CD14-positive monocyte (primary cell): ENCODE measurements around the gene CRTC1. TPM values are rescaled to one million over a fixed set of nuclear protein-coding genes. Genes with fewer than 3 reads are reported as not detected.
A peak's percentile ranks its signal among the peaks of the same experiment; 100 is the strongest.

ENCODE experiments used
- DNase-seq, 3 donors: peaks; one replicate each; pipeline ENCODE4 v3.0.0-alpha.2; 2011 to 2022
- H2AFZ ChIP-seq: 2 replicates; pipeline ENCODE4 v1.6.0; 2012; ENCODE audit warnings: mild to moderate bottlenecking, low read depth, low read length, inconsistent platforms; ENCODE audit not compliant: insufficient read depth, poor library complexity, severe bottlenecking
- H3K27ac ChIP-seq, 2 donors: 1 replicate in 1 of 2; 2 replicates in 1 of 2; pipeline ENCODE4 v1.5.1; 2012 to 2013; ENCODE audit warnings: low read length in 2 of 2, control low read depth in 1 of 2, inconsistent platforms in 1 of 2, low read depth in 1 of 2, mild to moderate bottlenecking in 1 of 2
- H3K27me3 ChIP-seq, 2 donors: one replicate each; pipeline versions ENCODE4 v1.6.0 to v1.6.1; 2011 to 2013; ENCODE audit warnings: low read length in 2 of 2; ENCODE audit not compliant: control insufficient read depth in 2 of 2, insufficient read depth in 2 of 2
- H3K36me3 ChIP-seq, 2 donors: replicated peaks in 1 of 2; 1 replicate in 1 of 2; 2 replicates in 1 of 2; pipeline versions ENCODE4 v1.5.1 to v1.6.1; 2012 to 2013; ENCODE audit warnings: low read length in 2 of 2, control low read depth in 1 of 2, inconsistent platforms in 1 of 2, mild to moderate bottlenecking in 1 of 2; ENCODE audit not compliant: insufficient read depth in 2 of 2, control insufficient read depth in 1 of 2
- H3K4me1 ChIP-seq, 2 donors: 1 replicate in 1 of 2; 2 replicates in 1 of 2; pipeline versions ENCODE4 v1.5.1 to v1.6.1; 2012 to 2013; ENCODE audit warnings: low read length in 2 of 2, control low read depth in 1 of 2, inconsistent platforms in 1 of 2, mild to moderate bottlenecking in 1 of 2, moderate library complexity in 1 of 2; ENCODE audit not compliant: insufficient read depth in 2 of 2, control insufficient read depth in 1 of 2
- H3K4me2 ChIP-seq: replicated peaks from 2 replicates; pipeline ENCODE3; 2012; ENCODE audit warnings: low read length, moderate library complexity, mild to moderate bottlenecking; ENCODE audit not compliant: poor library complexity, severe bottlenecking; ENCODE audit errors: extremely low read depth
- H3K4me3 ChIP-seq, 3 experiments: fragments of 200-600 bp in 1 of 3; sonication (generic) in 1 of 3; replicated peaks in 1 of 3; 1 replicate in 2 of 3; 2 replicates in 1 of 3; pipeline ENCODE4 v1.5.1; 2011 to 2013; ENCODE audit warnings: low read length in 3 of 3, mild to moderate bottlenecking in 3 of 3, control low read depth in 2 of 3, low read depth in 2 of 3, inconsistent platforms in 1 of 3, moderate library complexity in 1 of 3
- H3K79me2 ChIP-seq: 2 replicates; pipeline ENCODE4 v1.6.0; 2012; ENCODE audit warnings: mild to moderate bottlenecking, control low read depth, inconsistent platforms, low read length, moderate library complexity; ENCODE audit not compliant: insufficient read depth
- H3K9ac ChIP-seq: 2 replicates; pipeline ENCODE4 v1.6.0; 2017; ENCODE audit warnings: low read length, mild to moderate bottlenecking; ENCODE audit not compliant: insufficient read depth, poor library complexity, severe bottlenecking
- H3K9me3 ChIP-seq, 2 donors: replicated peaks in 1 of 2; 1 replicate in 1 of 2; 2 replicates in 1 of 2; pipeline versions ENCODE4 v1.5.1 to v1.6.1; 2012 to 2013; ENCODE audit warnings: low read length in 2 of 2, control low read depth in 1 of 2; ENCODE audit not compliant: control insufficient read depth in 1 of 2, insufficient read depth in 1 of 2
- H4K20me1 ChIP-seq: 2 replicates; pipeline ENCODE4 v1.6.0; 2012; ENCODE audit warnings: mild to moderate bottlenecking, low read length, control low read depth, moderate library complexity; ENCODE audit not compliant: insufficient read depth
- H3K27ac Mint-ChIP-seq, 7 donors: one replicate each; pipeline ENCODE4 v1.8.0; 2020; ENCODE audit warnings: mild to moderate bottlenecking in 7 of 7, mixed read lengths in 7 of 7, moderate library complexity in 6 of 7, inconsistent platforms in 2 of 7
- H3K27me3 Mint-ChIP-seq, 3 donors: one replicate each; pipeline ENCODE4 v1.8.0; 2021 to 2022; ENCODE audit warnings: low read depth in 3 of 3, mild to moderate bottlenecking in 3 of 3, mixed read lengths in 3 of 3, moderate library complexity in 3 of 3, inconsistent platforms in 1 of 3
- H3K36me3 Mint-ChIP-seq, 2 donors: one replicate each; pipeline ENCODE4 v1.8.0; 2020; ENCODE audit warnings: mixed read lengths in 2 of 2, inconsistent platforms in 1 of 2, mild to moderate bottlenecking in 1 of 2
- H3K4me1 Mint-ChIP-seq: one replicate; pipeline ENCODE4 v1.8.0; 2020; ENCODE audit warnings: mild to moderate bottlenecking, mixed read lengths
- H3K4me3 Mint-ChIP-seq, 2 donors: one replicate each; pipeline ENCODE4 v1.8.0; 2020; ENCODE audit warnings: mild to moderate bottlenecking in 2 of 2, mixed read lengths in 2 of 2, moderate library complexity in 1 of 2
- H3K9me3 Mint-ChIP-seq, 7 donors: one replicate each; pipeline ENCODE4 v1.8.0; 2020 to 2022; ENCODE audit warnings: mixed read lengths in 7 of 7, mild to moderate bottlenecking in 6 of 7, moderate library complexity in 6 of 7, inconsistent platforms in 2 of 7
- CTCF ChIP-seq: fragments of 200-600 bp; IDR thresholded peaks from one replicate; pipeline ENCODE4 v1.8.0; 2022; ENCODE audit warnings: antibody characterized with exemption, mild to moderate bottlenecking
- WGBS: methylation state at CpG from one replicate; pipeline ENCODE4 v1.1.5; 2013; ENCODE audit warnings: missing lambda C conversion rate; ENCODE audit not compliant: insufficient coverage; 5-methylcytosine and 5-hydroxymethylcytosine counted together
- intact Hi-C, 2 donors: fragments of 100-400 bp; cut with micrococcal nuclease; formaldehyde crosslinking; loops; one replicate each; pipeline versions ENCODE4 v1.15.0 to v1.15.1; 2023
- polyA plus RNA-seq, 3 donors: library from polyadenylated mRNA; depleted of rRNA in 1 of 3; unstranded in 2 of 3; stranded (reverse) in 1 of 3; fragments of 300-500 nt in 2 of 3; fragments of >200 nt in 1 of 3; fragmentation: Illumina TruSeq in 2 of 3; gene quantifications; 1 replicate in 2 of 3; 2 replicates in 1 of 3; pipeline ENCODE4 v1.2.3, GENCODE V29; 2012 to 2021

CRTC1 gene
- polyA plus RNA-seq, 3 donors = 0.28 to 9.2 (median 0.55) TPM

- peaks cover 11 to 20% (median 14%) of the 10 kb centered on the region in 3 donors for H3K27me3 Mint-ChIP-seq
- peaks cover 28 to 37% of the 10 kb centered on the region in 2 donors for H3K4me1 ChIP-seq
- peaks cover 70% of the 10 kb centered on the region for H4K20me1 ChIP-seq
- no peaks in the 10 kb centered on the region for H3K27me3 ChIP-seq
- H3K9me3 ChIP-seq = no peaks in the 10 kb centered on the region
- H3K9ac ChIP-seq = no peak overlapping the region
- no peak for TF ChIP-seq CTCF
- no peak overlapping the region for H3K27ac Mint-ChIP-seq
- intact Hi-C loops = no loop called here
- peaks cover 39% of the 10 kb centered on the region for H3K4me1 Mint-ChIP-seq
- H3K4me3 ChIP-seq = no peak overlapping the region
- peaks cover 0 to 2% of the 10 kb centered on the region in 2 donors for H3K36me3 ChIP-seq
- no peak for DNase-seq
- 100% methylated on average over 1 of the region's 1 CpG for WGBS
- no peak overlapping the region for H3K4me3 Mint-ChIP-seq
- peaks cover 19 to 24% of the 10 kb centered on the region in 2 donors for H3K36me3 Mint-ChIP-seq
- peaks cover 0 to 2% (median 0%) of the 10 kb centered on the region in 7 donors for H3K9me3 Mint-ChIP-seq
- peaks cover 9% of the 10 kb centered on the region for H3K79me2 ChIP-seq
- no peak overlapping the region for H2AFZ ChIP-seq
- no peak overlapping the region for H3K4me2 ChIP-seq
- H3K27ac ChIP-seq = no peak overlapping the region
Measured at GRCh38 chr19:18647371-18647767, 36.1 kb upstream of the CRTC1 start.

- WGBS = 97% methylated on average over 10 of the region's 10 CpGs
- Mint-ChIP-seq H3K27ac (peak overlapping the region in 1 of 7 donors; percentile 58), H3K27me3 (peaks cover 12 to 20% (median 14%) of the 10 kb centered on the region in 3 donors), H3K4me1 (peaks cover 39% of the 10 kb centered on the region), H3K36me3 (peaks cover 19 to 28% of the 10 kb centered on the region in 2 donors), H3K9me3 (peaks cover 0 to 2% (median 0%) of the 10 kb centered on the region in 7 donors), H3K4me3 (no peak overlapping the region)
- no peak overlapping the region for H3K4me3 ChIP-seq
- no peaks in the 10 kb centered on the region for H3K9me3 ChIP-seq
- H3K9ac ChIP-seq = no peak overlapping the region
- intact Hi-C loops = no loop called here
- peaks cover 9% of the 10 kb centered on the region for H3K79me2 ChIP-seq
- no peak overlapping the region for H3K4me2 ChIP-seq
- no peak for TF ChIP-seq CTCF
- H3K27me3 ChIP-seq = no peaks in the 10 kb centered on the region
- peaks cover 0 to 2% of the 10 kb centered on the region in 2 donors for H3K36me3 ChIP-seq
- no peak for DNase-seq
- peaks cover 28 to 37% of the 10 kb centered on the region in 2 donors for H3K4me1 ChIP-seq
- H2AFZ ChIP-seq = no peak overlapping the region
- H4K20me1 ChIP-seq = peaks cover 75% of the 10 kb centered on the region
- H3K27ac ChIP-seq = no peak overlapping the region
Measured at GRCh38 chr19:18647807-18648206, 35.7 kb upstream of the CRTC1 start.
